Kidney capillary endothelial cell (primary cell): Measurements from ENCODE around the gene SAP30L.

ENCODE experiments used
- DNase-seq: peaks from one replicate; pipeline ENCODE4 v3.0.0-alpha.2; 2018; ENCODE audit warnings: low spot score

The SAP30L gene

GRCh38 chr5:154481584-154482381 lies 36.0 kb downstream of the SAP30L start:
- DNase-seq = no peak

DNA sequence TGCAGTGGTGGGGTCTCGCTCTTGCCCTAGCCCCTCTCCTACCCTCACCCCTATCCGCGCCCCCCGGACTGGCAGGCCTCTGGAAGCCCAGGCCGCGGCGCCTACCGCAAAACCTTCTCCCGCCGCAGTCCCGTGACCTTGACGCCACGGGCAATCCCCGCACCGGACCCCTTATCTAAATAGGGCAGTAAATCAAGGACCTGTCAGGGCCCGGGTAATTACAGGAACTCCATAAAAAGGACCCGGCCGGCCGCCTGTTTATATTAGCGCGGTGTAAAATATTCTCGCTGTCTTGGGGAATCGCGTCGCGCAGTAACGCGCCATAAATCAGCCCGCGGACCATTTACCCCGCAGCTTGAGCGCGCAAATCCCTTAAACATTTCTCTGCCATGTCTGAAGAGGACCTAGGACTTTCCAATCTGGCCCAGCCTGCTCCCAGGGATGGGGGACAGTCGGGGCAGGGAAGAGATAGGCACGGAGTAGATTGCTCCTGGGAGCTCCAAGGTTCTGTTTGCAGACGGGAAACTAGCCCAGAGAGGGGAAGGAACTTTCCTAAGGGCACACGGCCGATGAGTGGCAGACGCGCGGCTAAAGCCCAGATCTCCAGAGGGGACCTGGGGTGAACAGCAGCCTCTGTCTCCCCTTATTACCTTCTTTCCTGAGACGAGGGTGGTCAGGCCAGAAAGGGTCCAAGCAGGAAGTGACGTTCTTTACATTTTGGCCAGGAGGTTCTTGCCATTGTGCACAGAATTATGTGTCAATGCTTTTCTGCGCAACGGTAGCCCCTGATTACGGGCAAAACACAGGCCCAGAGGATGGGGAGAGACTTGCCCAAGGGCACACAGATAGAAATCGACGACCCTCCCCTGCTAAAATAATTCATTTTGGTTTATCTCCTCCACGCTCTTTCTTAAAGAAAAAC lies 37.0 kb downstream of the SAP30L start:
- no peak for DNase-seq

DNA sequence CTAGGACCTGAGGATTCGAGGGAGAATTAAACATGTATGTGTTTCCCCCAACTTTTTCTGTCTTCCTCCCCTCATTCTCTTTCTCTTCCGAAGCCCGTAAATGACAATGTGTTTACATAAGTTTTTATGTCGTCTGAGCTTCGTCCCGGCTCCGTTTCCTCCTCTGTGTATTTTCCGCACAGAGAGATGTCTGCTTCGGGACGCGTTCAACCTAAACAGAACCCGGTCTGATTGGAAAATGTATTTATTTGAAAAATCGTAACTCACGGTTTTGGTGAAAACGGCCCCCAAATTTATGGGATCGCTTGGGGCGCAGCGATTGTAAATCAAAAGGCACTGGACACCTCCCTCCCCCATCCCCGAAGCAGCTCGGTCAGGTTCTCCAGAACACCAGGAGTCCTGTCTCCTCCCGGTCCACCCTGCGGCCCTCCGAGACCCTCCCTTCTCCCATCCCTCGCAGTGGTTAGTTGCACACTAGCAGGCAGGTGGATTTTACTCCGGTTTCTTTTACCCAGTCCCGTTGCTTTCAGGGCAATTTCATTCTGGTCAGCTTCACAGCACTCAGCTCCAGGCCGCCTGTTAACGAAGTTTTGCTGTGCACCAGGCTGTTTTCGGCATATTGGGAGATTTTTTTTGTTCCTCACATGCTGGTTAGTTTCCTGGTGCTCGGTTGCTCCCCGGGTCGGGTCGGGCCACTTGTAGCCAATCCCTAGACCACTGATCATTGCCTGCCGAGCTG lies 38.0 kb downstream of the SAP30L start:
- DNase-seq = no peak

- no peak for DNase-seq
These were observed 38.7 kb downstream of the SAP30L start for GRCh38 chr5:154484393-154485095.

DNA sequence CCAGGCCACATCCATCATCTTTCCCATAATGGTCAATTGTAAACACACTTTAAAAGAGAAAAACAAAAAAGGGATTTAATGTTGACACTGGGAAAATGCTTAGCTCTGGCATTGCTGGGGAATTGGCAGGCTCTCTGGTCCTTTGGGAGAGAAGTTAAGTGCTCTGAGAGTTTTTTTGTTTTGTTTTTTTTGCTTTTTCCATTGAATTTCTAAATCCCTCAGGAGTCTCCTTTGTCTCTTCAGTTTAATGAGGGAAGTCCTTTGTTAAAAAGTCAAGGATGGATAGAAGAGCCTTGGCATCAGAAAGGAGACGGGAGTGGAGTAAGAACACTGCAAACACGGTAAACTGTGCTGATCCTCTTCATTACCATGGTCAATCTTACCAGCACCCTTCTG lies 39.3 kb downstream of the SAP30L start:
- DNase-seq = no peak

GRCh38 chr5:154485850-154486426 lies 40.1 kb downstream of the SAP30L start:
- no peak for DNase-seq

GRCh38 chr5:154486427-154486866 lies 40.6 kb downstream of the SAP30L start:
- no peak for DNase-seq

DNA sequence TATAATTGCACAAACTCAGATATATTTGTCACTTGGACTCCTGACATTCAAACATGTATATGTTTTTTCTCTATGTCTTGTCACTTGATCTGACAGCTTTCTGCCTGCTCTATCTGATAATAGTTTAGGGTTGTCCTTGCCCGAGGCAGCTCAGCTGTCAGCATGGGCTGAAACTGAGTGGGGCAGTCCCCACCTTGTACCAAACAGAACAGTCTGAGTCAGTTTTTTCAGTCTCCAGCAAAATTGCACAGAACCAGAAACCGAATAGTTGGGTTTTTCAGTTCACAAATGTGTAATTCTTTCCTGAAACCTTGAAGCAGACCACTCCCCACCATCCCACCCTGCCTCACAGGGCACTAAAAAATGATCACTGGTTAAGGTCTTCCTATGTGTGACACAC lies 41.7 kb downstream of the SAP30L start:
- no peak for DNase-seq

DNA sequence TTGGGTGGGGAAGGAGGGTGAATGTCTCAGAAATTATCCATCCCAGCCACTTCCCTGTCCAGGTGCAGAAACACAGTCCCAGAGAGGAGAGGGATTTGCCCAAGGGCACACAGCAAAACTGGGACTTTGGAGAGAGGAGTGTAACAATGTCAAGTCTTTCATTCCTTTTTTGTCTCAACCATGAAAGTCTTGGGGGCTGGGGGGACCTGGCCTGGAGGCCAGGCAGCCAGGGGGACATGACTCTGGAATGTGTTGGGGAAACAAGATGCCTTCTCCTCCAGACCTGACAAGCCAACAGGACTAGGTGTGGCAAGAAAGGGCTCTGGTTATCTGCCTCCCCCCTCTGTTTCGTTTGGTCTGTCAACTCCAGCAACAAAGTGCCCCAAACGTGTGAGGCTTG lies 46.1 kb downstream of the SAP30L start:
- DNase-seq = no peak

- no peak for DNase-seq
These were observed 47.5 kb downstream of the SAP30L start for GRCh38 chr5:154493274-154493673.

DNA sequence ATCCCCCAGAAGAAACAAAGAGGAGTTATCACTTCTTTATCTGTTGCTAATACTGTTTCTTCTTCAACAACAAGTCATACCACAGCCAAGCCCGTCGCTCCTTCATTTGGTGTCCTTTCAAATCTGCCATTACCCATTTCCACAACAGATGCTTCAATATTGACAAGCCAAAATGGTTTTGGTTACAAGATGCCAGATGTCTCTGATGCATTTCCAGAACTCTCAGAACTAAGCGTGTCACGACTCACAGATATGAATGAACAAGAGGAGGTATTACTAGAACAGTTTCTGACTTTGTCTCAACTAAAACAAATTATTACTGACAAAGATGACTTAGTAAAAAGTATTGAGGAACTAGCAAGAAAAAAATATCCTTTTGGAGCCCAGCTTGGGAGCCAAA lies 48.2 kb downstream of the SAP30L start:
- no peak for DNase-seq

DNA sequence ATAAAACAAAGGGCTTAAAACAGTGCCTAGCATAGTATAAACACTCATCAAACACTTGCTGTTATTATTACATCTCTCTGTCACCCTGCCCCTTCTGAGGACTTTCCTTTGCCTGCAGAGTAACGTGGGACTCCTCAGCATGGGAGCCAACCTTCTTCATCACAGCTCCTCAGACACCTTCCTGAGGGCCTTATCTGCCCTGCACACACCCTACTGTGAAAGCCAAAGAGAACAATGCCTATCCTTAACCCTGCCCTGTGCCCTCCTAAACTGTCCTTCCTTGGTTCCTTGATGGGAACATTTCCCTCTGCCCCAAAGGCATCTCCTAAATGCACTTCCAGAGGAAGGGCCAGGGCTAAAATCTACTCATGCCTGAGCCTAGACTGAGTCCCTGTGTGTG lies 52.8 kb downstream of the SAP30L start:
- no peak for DNase-seq

DNA sequence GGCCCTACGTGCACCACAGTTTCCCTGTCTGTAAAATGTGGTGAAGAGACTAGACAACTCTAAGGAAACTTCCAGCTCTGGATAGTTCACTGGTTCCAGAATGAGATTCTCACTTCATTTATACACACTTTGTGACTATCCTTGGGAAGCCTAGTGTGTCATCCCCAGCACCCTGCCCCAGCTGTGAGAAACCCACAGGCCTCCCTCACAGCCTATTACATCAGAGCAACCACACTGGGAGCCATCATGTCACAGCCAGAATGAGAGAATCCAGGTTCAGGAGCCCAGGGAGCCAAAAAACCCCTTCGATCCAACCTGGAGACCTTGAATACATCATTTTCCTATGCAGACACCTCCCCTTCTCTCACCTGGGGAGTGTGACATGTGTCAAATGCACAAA lies 53.2 kb downstream of the SAP30L start:
- no peak for DNase-seq

- no peak for DNase-seq
These were observed 55.8 kb downstream of the SAP30L start for GRCh38 chr5:154501566-154501965.

- no peak for DNase-seq
These were observed 56.4 kb downstream of the SAP30L start for GRCh38 chr5:154502180-154502579.

DNA sequence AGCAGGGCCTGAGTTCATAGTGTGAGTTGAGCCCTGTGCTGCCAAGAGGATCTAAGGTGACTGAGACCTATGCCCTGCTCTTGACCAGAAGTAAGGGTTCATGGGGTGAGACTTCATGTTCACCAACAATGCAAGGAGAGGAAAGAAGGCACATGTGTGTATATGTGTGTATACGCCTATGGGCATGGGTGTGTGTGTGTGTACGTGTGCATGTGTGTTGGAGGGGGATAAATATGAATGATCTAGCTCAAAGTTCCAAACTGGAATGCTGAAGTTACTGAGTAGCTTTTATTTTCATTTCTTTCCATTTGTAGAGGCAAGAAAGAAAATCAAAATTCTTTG lies 57.9 kb downstream of the SAP30L start:
- no peak for DNase-seq

DNA sequence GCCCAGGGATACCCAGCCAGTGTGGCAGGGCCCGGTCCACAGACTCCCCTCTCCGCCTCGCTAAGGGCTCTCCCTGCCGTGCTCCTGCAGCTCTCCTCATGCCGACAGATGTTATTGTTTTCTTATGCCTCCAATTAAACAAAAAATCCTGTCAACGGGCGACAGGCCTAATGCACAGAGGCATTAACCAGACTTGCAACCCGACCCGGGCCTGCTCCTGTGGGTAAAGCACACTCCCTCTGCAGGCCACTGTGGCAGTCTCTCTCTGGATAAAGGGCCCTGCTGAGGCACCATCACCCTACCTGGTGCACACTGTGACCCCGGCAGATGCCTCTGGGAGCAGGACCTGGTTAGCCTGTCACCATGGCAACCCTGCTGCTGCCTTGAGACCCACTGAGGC lies 59.8 kb downstream of the SAP30L start:
- DNase-seq = no peak

DNA sequence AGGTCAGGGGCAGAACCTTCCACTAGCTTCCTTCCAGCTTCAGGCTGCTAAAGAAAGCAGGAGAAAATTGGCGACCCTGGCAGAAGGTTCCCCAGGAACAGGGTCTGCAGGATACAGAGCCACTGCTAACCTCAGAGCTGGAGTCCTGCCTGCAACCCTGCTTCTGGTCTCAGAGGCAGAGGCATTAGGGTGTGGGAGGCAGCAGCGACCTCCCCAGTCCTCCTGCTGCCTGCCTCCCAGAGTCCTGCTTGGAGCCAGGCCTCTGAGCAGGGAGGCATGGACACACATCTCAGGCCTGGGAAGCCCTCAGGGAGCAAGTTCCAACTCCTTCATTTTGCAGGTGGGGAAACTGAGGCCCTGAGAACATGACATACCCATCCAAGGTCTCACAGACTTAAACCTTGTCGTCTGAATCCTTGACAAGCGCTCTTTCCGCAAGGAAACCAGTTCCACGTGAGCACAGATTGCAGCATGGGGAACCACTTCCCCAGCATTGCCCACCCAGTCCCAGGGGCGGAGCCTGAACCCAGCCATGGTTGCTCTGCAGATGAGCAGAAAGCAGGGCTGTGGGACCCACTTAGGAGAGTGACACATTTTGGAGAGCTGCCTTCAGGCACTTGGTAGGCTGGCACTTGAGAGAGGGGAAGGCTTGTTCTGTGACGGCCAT lies 60.4 kb downstream of the SAP30L start:
- no peak for DNase-seq

DNA sequence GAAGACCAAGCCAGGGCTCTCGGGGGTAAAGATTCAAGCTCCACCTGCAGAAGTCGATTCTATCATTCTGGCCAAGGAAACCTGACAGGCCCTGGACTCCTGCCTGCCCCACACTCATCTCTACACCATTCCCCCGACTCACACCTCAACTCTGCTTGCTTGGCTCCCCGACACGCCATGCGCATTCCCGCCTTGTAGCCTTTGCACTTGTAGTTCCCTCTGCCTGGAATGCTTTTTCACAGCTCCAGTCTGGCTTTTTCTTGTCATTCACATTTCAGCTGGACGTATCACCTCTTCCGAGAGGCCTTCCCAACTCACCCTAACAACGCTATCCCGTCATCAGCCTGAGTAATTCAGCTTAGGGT lies 60.9 kb downstream of the SAP30L start:
- DNase-seq = no peak

GRCh38 chr5:154508114-154508513 lies 62.3 kb downstream of the SAP30L start:
- no peak for DNase-seq
